ENCODE data around the gene TEKT2.

The TEKT2 gene

DNA sequence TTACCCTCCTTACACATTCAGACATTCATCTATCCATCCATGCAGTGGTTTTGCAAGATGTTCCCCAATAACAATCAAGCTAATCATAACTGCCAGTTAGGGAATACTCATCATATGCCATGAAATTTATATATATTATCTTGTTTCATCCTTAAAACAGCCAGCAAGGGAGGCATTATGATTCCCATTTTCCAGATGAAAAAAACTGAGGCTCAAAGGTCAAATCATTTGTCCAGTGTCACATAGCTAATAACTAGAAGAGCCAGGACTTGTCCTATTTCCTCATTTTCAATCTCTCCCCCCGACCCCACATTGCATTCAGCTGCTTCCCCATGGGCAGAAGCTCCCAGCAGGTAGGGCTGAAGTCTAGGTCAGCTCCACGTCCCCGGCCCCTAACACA lies 48.1 kb downstream of the TEKT2 start:
- DNase-seq = no peak

DNA sequence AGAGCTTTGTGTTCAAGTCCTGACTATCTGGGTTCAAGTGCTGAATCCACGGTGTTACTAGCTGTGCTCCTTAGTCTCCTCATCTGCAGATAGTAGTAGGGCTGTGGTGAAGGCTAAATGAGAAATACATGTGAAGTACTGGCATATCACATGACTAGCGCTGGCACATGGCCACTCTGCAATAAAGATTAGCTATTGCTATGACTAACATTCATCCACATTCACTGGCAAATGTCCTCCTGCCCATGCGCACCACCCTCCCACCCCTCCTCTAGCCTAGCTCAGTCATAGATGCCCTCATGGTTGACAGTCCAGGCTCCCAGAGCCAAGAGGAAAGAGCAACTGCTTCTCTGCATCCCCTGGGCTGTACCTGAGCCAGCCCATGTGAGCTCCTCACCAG lies 49.6 kb downstream of the TEKT2 start:
- no peak for DNase-seq

DNA sequence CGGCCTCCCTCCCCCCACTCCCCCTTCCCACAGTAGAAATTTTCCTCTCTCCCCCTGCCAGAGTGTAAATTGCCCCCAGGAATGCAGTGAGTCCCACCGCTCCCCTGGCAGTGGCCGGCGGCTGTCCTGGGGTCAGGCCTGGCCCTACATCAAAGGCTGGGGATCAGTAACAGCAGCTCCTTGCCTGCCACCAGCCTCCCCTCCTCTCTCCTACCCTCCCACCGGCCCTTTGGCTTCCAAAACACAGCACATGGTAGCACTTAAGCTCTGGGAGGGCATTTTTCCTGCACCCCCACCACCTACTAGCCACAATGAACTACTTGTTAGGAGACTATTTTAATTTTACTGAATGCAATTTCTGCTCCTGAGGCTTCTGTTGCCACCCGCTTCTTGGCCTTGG lies 50.1 kb downstream of the TEKT2 start:
- no peak for DNase-seq

DNA sequence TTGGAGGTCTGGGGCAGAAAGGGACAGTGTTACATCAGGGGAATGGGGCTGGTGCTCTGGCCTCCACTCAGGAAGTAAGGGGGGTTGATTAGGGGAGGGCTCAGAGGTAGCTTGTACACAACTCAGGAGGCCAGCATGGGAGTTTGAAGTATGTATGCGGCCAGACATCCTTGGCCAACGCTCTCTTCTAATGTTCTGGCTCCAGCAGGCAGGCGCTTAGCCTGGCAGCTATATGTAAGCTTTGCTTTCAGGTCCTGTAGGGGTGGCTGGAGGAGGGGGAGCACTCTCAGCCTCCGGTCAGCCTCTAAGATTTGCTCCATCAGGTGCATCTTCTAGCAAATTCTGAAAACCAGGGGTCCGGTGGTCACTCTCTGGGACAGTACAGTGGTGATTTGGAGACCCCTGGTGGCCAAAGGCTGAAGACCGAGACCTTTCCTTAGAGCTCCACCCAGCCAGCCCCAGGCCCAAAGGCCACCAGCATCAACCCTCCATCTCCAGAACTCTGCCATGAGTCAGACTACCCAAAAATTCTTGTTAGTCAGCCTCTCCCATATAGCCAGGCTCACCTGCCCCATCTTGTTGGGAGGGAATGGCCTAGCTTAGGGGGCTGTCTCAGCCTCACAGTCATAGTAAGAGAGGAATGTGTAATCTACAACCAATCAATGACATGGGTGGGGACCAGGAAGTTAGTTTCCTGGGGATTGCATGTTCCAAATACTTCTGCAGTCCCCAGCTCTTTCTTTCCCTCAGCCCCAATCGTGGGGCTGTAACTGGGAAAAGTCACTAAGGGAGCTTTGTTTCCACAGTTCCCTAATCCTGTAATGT lies 50.8 kb downstream of the TEKT2 start:
- no peak for DNase-seq

DNA sequence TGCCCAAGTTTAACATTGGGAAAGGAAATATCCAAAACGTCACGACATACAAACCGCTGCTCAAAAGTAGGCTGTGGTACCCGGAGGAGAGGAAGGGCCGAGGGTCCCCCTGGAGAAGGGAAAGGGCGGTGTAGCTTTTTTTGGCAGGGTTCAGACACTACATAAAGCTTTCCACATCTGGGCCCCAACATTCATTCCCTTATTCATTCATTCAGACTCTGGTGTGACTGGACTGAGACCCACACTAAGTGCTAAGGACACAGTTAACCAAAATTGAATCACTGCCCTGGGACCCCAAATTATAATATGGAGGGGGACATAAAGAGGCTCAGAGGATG lies 51.4 kb downstream of the TEKT2 start:
- DNase-seq = no peak

DNA sequence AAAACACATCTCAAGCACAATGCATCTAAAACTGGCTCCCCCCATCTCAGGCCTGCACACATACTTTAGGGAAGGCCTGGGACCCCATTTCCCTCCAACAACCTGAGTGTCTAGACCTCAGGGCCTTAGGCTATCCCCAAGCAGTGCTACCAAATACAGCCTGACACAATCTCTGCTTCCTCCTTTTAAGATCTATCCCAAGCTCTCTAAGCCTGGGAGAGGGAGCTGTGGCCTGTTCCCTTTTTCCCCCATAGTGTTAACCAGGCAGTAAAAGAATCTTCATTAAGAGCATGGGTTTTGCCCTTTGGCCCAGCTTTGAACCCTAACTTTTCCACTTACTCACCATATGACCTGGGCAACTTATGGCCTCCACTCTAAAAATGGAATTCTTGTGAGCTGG lies 51.9 kb downstream of the TEKT2 start:
- DNase-seq = no peak

DNA sequence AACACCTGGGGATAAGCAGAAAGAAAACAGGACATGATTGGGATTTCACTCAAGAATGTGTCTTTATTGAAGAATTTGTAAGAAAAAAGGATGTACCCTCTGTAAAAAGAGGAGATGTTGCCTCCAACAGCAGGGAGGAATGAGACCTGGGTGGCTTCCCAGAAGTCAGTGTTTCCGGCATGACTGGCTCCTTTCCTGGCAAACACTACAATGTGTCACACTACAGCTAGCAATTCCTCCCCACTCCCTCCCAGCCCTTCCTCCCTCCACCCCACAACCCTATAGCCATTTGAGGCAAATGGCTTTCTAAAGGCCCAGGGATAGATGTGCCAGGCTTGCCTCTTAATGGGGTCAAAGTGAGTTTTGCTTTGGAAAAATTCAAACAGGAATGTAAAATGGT lies 52.6 kb downstream of the TEKT2 start:
- DNase-seq = no peak

DNA sequence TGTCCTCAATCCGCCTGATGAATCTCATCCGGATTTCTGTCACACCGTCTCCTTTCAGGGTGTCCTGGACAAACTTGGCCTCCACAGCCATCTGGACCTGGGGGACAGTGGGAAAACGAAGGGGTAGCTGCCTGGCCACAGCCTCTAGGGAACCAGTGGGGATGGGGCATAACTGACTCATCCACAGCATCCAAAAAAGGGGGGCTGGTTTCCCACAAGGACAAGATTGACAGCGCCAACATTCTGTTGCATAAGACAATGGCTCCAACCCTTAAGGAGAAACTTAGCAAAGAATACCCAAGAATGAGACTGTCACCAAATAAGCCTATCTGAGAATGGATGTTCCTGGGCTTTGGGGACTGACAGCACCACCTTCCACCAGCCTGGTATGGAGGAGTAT lies 53.3 kb downstream of the TEKT2 start:
- no peak for DNase-seq

DNA sequence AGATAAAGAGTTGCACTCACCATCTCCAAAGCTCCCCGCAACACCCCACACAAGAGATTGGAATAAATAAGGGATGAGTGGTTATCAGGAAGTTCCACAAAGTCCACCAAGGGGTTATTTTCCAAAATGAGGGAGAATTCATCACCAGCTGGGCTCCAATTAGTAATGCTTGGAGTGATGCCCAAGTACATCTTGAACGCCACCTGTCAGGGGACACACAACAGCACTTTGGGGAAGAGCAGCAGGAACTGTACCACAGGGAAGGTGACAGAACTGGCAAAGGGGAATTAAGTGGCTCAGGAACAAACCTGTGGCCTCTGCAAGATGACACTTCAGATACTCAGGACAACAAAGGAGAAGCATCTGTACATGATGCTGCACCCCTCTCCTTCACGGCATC lies 53.9 kb downstream of the TEKT2 start:
- no peak for DNase-seq
